NCI-H345 (cell line): Measurements from ENCODE around the gene LACC1.

ENCODE experiments used
- DNase-seq: peaks from one replicate; lab custom pipeline; 2025; lab: John Stamatoyannopoulos, UW

The LACC1 gene

GRCh38 chr13:43884222-43884621 is 4.5 kb downstream of the LACC1 start:
- no peak for DNase-seq

GRCh38 chr13:43894438-43894837 is 14.7 kb downstream of the LACC1 start:
- no peak for DNase-seq

GRCh38 chr13:43895940-43896339 is 16.2 kb downstream of the LACC1 start:
- no peak for DNase-seq

- DNase-seq = peak; percentile 65
These were observed 25.8 kb downstream of the LACC1 start for GRCh38 chr13:43905435-43906031.

- DNase-seq = peak; percentile 31
These were observed 28.7 kb downstream of the LACC1 start for GRCh38 chr13:43908156-43909126.

- DNase-seq = no peak
These were observed 31.2 kb downstream of the LACC1 start for GRCh38 chr13:43910856-43911255.

- DNase-seq = no peak
These were observed 31.6 kb downstream of the LACC1 start for GRCh38 chr13:43911278-43911677.

- DNase-seq = no peak
These were observed 32.2 kb downstream of the LACC1 start for GRCh38 chr13:43911871-43912270.

- no peak for DNase-seq
These were observed 35.7 kb downstream of the LACC1 start for GRCh38 chr13:43915451-43915850.

GRCh38 chr13:43916828-43917227 is 37.1 kb downstream of the LACC1 start:
- DNase-seq = no peak

GRCh38 chr13:43918636-43919035 is 38.9 kb downstream of the LACC1 start:
- DNase-seq = no peak

GRCh38 chr13:43920965-43921674 is 41.4 kb downstream of the LACC1 start:
- DNase-seq = no peak

- no peak for DNase-seq
These were observed 45.0 kb downstream of the LACC1 start for GRCh38 chr13:43924549-43925245.

- DNase-seq = no peak
These were observed 50.2 kb downstream of the LACC1 start for GRCh38 chr13:43929947-43930346.

GRCh38 chr13:43933378-43933777 is 53.7 kb downstream of the LACC1 start:
- DNase-seq = no peak

- DNase-seq = no peak
These were observed 54.6 kb downstream of the LACC1 start for GRCh38 chr13:43934273-43934672.

- no peak for DNase-seq
These were observed 56.2 kb downstream of the LACC1 start for GRCh38 chr13:43935878-43936277.

- DNase-seq = no peak
These were observed 56.9 kb downstream of the LACC1 start for GRCh38 chr13:43936647-43937046.

- no peak for DNase-seq
These were observed 58.1 kb downstream of the LACC1 start for GRCh38 chr13:43937839-43938238.

- DNase-seq = no peak
These were observed 58.7 kb downstream of the LACC1 start for GRCh38 chr13:43938449-43938848.

GRCh38 chr13:43939086-43939485 is 59.4 kb downstream of the LACC1 start:
- no peak for DNase-seq

- DNase-seq = no peak
These were observed 62.6 kb downstream of the LACC1 start for GRCh38 chr13:43942286-43942685.
